OCI-LY1 (cell line): ENCODE measurements around the gene LDLRAD4.

Source experiments
- CTCF ChIP-seq: fragments of 200-600 bp; sonication (generic), shearing (Covaris generic); IDR thresholded peaks from 2 replicates; pipeline ENCODE4 v1.5.1; 2017; ENCODE audit warnings: mild to moderate bottlenecking, antibody characterized with exemption, low read length, moderate library complexity, mixed read lengths
- EZH2 ChIP-seq: fragments of 200-600 bp; sonication (generic), shearing (Covaris generic); IDR thresholded peaks from 2 replicates; pipeline ENCODE4 v1.8.0; 2017; ENCODE audit warnings: borderline replicate concordance, mixed run types, mild to moderate bottlenecking, antibody characterized with exemption, low read length, moderate library complexity, mixed read lengths

GRCh38 chr18:13324880-13325279 is 106.3 kb downstream of the LDLRAD4 start:
- TF ChIP-seq CTCF (no peak), EZH2 (no peak)
